H9 (cell line): ENCODE results near the gene MALAT1. TPM values are rescaled to one million over a fixed set of nuclear protein-coding genes. Genes with fewer than 3 reads are reported as not detected.
"Not testable (repeated sequence)": the region's sequence is repeated elsewhere in the genome, so short reads cannot be mapped to it uniquely, and the experiment has no call there.

Experiments used
- DNase-seq: peaks from one replicate; pipeline ENCODE4 v3.0.0-alpha.2; 2017
- H2AFZ ChIP-seq: one replicate; pipeline ENCODE4 v1.6.1; 2013; ENCODE audit warnings: mild to moderate bottlenecking, low read length, control low read depth, moderate library complexity
- H2AK5ac ChIP-seq: 2 replicates; pipeline ENCODE4 v1.6.1; 2013; ENCODE audit warnings: low read length, control low read depth, mixed read lengths; ENCODE audit not compliant: insufficient read length
- H2BK120ac ChIP-seq: one replicate; pipeline ENCODE4 v1.6.1; 2013; ENCODE audit warnings: low read depth, mild to moderate bottlenecking, low read length, control low read depth, inconsistent platforms; ENCODE audit not compliant: poor library complexity, severe bottlenecking
- H2BK12ac ChIP-seq: 2 replicates; pipeline ENCODE4 v1.6.1; 2013; ENCODE audit warnings: low read length, control low read depth, mixed read lengths, low read depth; ENCODE audit not compliant: insufficient read length
- H2BK15ac ChIP-seq: 2 replicates; pipeline ENCODE4 v1.6.1; 2013; ENCODE audit warnings: low read depth, low read length, control low read depth
- H2BK20ac ChIP-seq: one replicate; pipeline ENCODE4 v1.6.1; 2013; ENCODE audit warnings: low read depth, mild to moderate bottlenecking, low read length, control low read depth, inconsistent platforms; ENCODE audit not compliant: poor library complexity, severe bottlenecking
- H2BK5ac ChIP-seq: 2 replicates; pipeline ENCODE4 v1.6.1; 2013; ENCODE audit warnings: low read length, control low read depth, mixed read lengths; ENCODE audit not compliant: insufficient read length
- H3K14ac ChIP-seq: 2 replicates; pipeline ENCODE4 v1.6.1; 2013; ENCODE audit warnings: low read length, control low read depth; ENCODE audit not compliant: insufficient read depth
- H3K18ac ChIP-seq: 2 replicates; pipeline ENCODE4 v1.6.1; 2013; ENCODE audit warnings: low read depth, mild to moderate bottlenecking, mixed read lengths, low read length, control low read depth; ENCODE audit not compliant: insufficient read length
- H3K23ac ChIP-seq: 2 replicates; pipeline ENCODE4 v1.6.1; 2013; ENCODE audit warnings: low read length, control low read depth, mixed read lengths, low read depth; ENCODE audit not compliant: insufficient read length
- H3K23me2 ChIP-seq: 2 replicates; pipeline ENCODE4 v1.6.1; 2013; ENCODE audit warnings: low read depth, mild to moderate bottlenecking, mixed read lengths, low read length, control low read depth; ENCODE audit not compliant: insufficient read length, poor library complexity, severe bottlenecking
- H3K27ac ChIP-seq: 2 replicates; pipeline ENCODE4 v1.5.1; 2013; ENCODE audit warnings: low read length, control low read depth, mixed read lengths, low read depth; ENCODE audit not compliant: insufficient read length
- H3K27me3 ChIP-seq: 2 replicates; pipeline ENCODE4 v1.6.1; 2013; ENCODE audit warnings: low read length, control low read depth, inconsistent platforms; ENCODE audit not compliant: insufficient read depth
- H3K4ac ChIP-seq: 2 replicates; pipeline ENCODE4 v1.6.1; 2013; ENCODE audit warnings: low read depth, mild to moderate bottlenecking, control low read depth, inconsistent platforms, low read length, moderate library complexity
- H3K4me1 ChIP-seq: 2 replicates; pipeline ENCODE4 v1.6.1; 2013; ENCODE audit warnings: low read length, control low read depth, inconsistent platforms; ENCODE audit not compliant: insufficient read depth
- H3K4me2 ChIP-seq: 2 replicates; pipeline ENCODE4 v1.6.1; 2013; ENCODE audit warnings: low read length, control low read depth, mixed read lengths; ENCODE audit not compliant: insufficient read length, insufficient read depth
- H3K56ac ChIP-seq: 2 replicates; pipeline ENCODE4 v1.6.1; 2013; ENCODE audit warnings: low read depth, mild to moderate bottlenecking, mixed read lengths, low read length, control low read depth; ENCODE audit not compliant: insufficient read length
- H3K79me1 ChIP-seq: 2 replicates; pipeline ENCODE4 v1.6.1; 2013; ENCODE audit warnings: low read depth, mild to moderate bottlenecking, moderate library complexity, low read length, control low read depth, inconsistent platforms; ENCODE audit not compliant: insufficient read depth, poor library complexity, severe bottlenecking
- H3K79me2 ChIP-seq: 2 replicates; pipeline ENCODE4 v1.6.1; 2013; ENCODE audit warnings: low read length, control low read depth, inconsistent platforms; ENCODE audit not compliant: insufficient read depth
- H3K9ac ChIP-seq: 2 replicates; pipeline ENCODE4 v1.6.1; 2013; ENCODE audit warnings: low read length, control low read depth, mixed read lengths; ENCODE audit not compliant: insufficient read length; ENCODE audit errors: extremely low read depth
- H3K9me3 ChIP-seq: one replicate; pipeline ENCODE4 v1.6.1; 2013; ENCODE audit warnings: low read depth, low read length, inconsistent platforms; ENCODE audit not compliant: control insufficient read depth
- H3T11ph ChIP-seq: one replicate; pipeline ENCODE4 v1.6.1; 2013; ENCODE audit warnings: mild to moderate bottlenecking, low read length, control low read depth, inconsistent platforms
- H4K20me1 ChIP-seq: one replicate; pipeline ENCODE4 v1.6.1; 2013; ENCODE audit not compliant: control insufficient read depth, insufficient read length, insufficient read depth
- H4K5ac ChIP-seq: 2 replicates; pipeline ENCODE4 v1.6.1; 2013; ENCODE audit warnings: low read depth, mild to moderate bottlenecking, mixed read lengths, low read length, control low read depth; ENCODE audit not compliant: insufficient read length
- H4K8ac ChIP-seq: replicated peaks from 2 replicates; pipeline ENCODE4 v1.6.1; 2013; ENCODE audit warnings: low read length, control low read depth, mixed read lengths, low read depth; ENCODE audit not compliant: insufficient read length
- H4K91ac ChIP-seq: 2 replicates; pipeline ENCODE4 v1.6.1; 2013; ENCODE audit warnings: low read depth, mild to moderate bottlenecking, moderate library complexity, mixed read lengths, low read length, control low read depth; ENCODE audit not compliant: insufficient read length
- H3K27ac Mint-ChIP-seq, 3 experiments: 2 replicates in 2 of 3; 3 replicates in 1 of 3; pipeline ENCODE4 v1.8.0; 2020 to 2021; ENCODE audit warnings: mixed read lengths in 3 of 3, mild to moderate bottlenecking in 1 of 3, moderate library complexity in 1 of 3
- H3K27me3 Mint-ChIP-seq: 2 replicates; pipeline ENCODE4 v1.8.0; 2021; ENCODE audit warnings: low read depth, mild to moderate bottlenecking, moderate library complexity, mixed read lengths
- H3K36me3 Mint-ChIP-seq, 3 experiments: 2 replicates in 2 of 3; 3 replicates in 1 of 3; pipeline ENCODE4 v1.8.0; 2020 to 2021; ENCODE audit warnings: low read depth in 3 of 3, mixed read lengths in 3 of 3; ENCODE audit not compliant: insufficient read depth in 1 of 3
- H3K4me1 Mint-ChIP-seq, 2 experiments: 2 replicates each; pipeline ENCODE4 v1.8.0; 2020; ENCODE audit warnings: mixed read lengths in 2 of 2
- H3K4me3 Mint-ChIP-seq, 2 experiments: 2 replicates in 1 of 2; 3 replicates in 1 of 2; pipeline ENCODE4 v1.8.0; 2020 to 2021; ENCODE audit warnings: mild to moderate bottlenecking in 2 of 2, mixed read lengths in 2 of 2, moderate library complexity in 1 of 2
- H3K9me3 Mint-ChIP-seq, 2 experiments: 2 replicates in 1 of 2; 3 replicates in 1 of 2; pipeline ENCODE4 v1.8.0; 2020; ENCODE audit warnings: mild to moderate bottlenecking in 2 of 2, mixed read lengths in 2 of 2, moderate library complexity in 1 of 2
- WGBS: extraction: QIAGEN DNeasy Blood & Tissue Kit; methylation state at CpG from one replicate; pipeline ENCODE4 v1.1.7; 2013; ENCODE audit warnings: missing lambda C conversion rate, low lambda C conversion rate, mixed read lengths; ENCODE audit not compliant: insufficient read length; ENCODE audit errors: extremely low coverage; 5-methylcytosine and 5-hydroxymethylcytosine counted together
- total RNA-seq: library from RNA; stranded (reverse); gene quantifications from 2 replicates; pipeline ENCODE4 v1.2.1, GENCODE V29; 2021

Gene MALAT1
- total RNA-seq, 1 experiment from 2014 or later = 1,934 TPM

DNA sequence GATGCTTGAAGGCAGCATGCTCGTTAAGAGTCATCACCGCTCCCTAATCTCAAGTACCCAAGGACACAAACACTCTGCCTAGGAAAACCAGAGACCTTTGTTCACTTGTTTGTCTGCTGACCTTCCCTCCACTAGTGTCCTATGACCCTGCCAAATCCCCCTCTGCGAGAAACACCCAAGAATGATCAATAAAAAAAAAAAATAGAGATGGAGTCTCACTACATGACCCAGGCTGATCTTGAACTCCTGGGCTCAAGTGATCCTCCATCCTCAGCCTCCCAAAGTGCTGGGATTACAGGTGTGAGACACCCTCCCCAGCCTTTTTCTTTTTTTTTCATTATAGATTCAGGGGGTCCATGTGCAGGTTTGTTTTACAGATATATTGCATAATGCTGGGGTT lies 46.6 kb upstream of the MALAT1 start:
- H2BK120ac ChIP-seq, H3K4me3 Mint-ChIP-seq, H3K9me3 ChIP-seq, H3K14ac ChIP-seq, H3K23me2 ChIP-seq, H3K4me1 ChIP-seq, H2AFZ ChIP-seq, H3K36me3 Mint-ChIP-seq, H4K91ac ChIP-seq, H2BK15ac ChIP-seq, H2BK5ac ChIP-seq, H4K5ac ChIP-seq, H2BK12ac ChIP-seq, H3K18ac ChIP-seq, H3T11ph ChIP-seq, H3K27ac Mint-ChIP-seq, H3K79me1 ChIP-seq, H4K8ac ChIP-seq, H3K56ac ChIP-seq, H3K9ac ChIP-seq, DNase-seq, H3K79me2 ChIP-seq, H2BK20ac ChIP-seq, H3K4ac ChIP-seq, H3K4me2 ChIP-seq, H4K20me1 ChIP-seq, H2AK5ac ChIP-seq, H3K27ac ChIP-seq, H3K23ac ChIP-seq: not testable (repeated sequence)
- H3K9me3 Mint-ChIP-seq = peaks cover 23 to 33% of the 10 kb centered on the region in 2 experiments
- H3K4me1 Mint-ChIP-seq = peaks cover 17 to 21% of the 10 kb centered on the region in 2 experiments
- WGBS = no CpG with 5 or more reads among the region's 3 CpGs
- H3K27me3 ChIP-seq = peaks cover 13% of the 10 kb centered on the region
- H3K27me3 Mint-ChIP-seq = peaks cover 86% of the 10 kb centered on the region
